AG04449 (cell line): ENCODE results near the gene BTRC.
A peak's percentile ranks its signal among the peaks of the same experiment; 100 is the strongest.
"Not testable (repeated sequence)": the region's sequence is repeated elsewhere in the genome, so short reads cannot be mapped to it uniquely, and the experiment has no call there.

ENCODE experiments used
- CTCF ChIA-PET: fragments of 350-600 bp; formaldehyde crosslinking; extraction: SDS; loops from one replicate; lab custom pipeline; 2021; ENCODE audit warnings: antibody characterized with exemption; lab: Yijun Ruan, JAX
- POLR2A ChIA-PET: fragments of 400-600, 350-600 bp; formaldehyde crosslinking; extraction: SDS; loops from one replicate; lab custom pipeline; 2020; ENCODE audit warnings: antibody characterized with exemption, inconsistent platforms; lab: Yijun Ruan, JAX
- DNase-seq: peaks from one replicate; pipeline ENCODE4 v3.0.0-alpha.2; 2010; ENCODE audit warnings: low read depth, low spot score
- H3K4me3 ChIP-seq: 2 replicates; pipeline ENCODE4 v1.5.1; 2011; ENCODE audit warnings: low read depth, mild to moderate bottlenecking, control low read depth, low read length
- CTCF ChIP-seq: IDR thresholded peaks from one replicate; pipeline ENCODE4 v1.5.1; 2011; ENCODE audit warnings: mild to moderate bottlenecking, moderate library complexity, low read length, control low read depth, inconsistent platforms; ENCODE audit not compliant: insufficient read depth; ENCODE audit errors: missing control alignments

The BTRC gene

GRCh38 chr10:101355072-101355706 lies 1.2 kb downstream of the BTRC start:
- no peak for DNase-seq
- peak overlapping the region; percentile 85 for H3K4me3 ChIP-seq
- ChIA-PET POLR2A (no interaction called here), CTCF (interaction anchor here (0.7 to 1.5 kb wide), 2 partner anchors 112 to 305 kb away, joined by 4 to 6 read pairs; no protein-coding TSS in a partner anchor)
- no peak for TF ChIP-seq CTCF

GRCh38 chr10:101356132-101356531 lies 2.2 kb downstream of the BTRC start:
- no peak for TF ChIP-seq CTCF
- ChIA-PET CTCF (interaction anchor here (0.7 kb wide), 1 partner anchor 306 kb away, joined by 4 read pairs; no protein-coding TSS in a partner anchor), POLR2A (no interaction called here)
- no peak overlapping the region for H3K4me3 ChIP-seq
- no peak for DNase-seq

- no peak overlapping the region for H3K4me3 ChIP-seq
- DNase-seq, result no peak
- no peak for TF ChIP-seq CTCF
- POLR2A ChIA-PET, result no interaction called here
- CTCF ChIA-PET, result no interaction called here
Observed at GRCh38 chr10:101357958-101358357, 4.0 kb downstream of the BTRC start.

- ChIA-PET POLR2A (no interaction called here), CTCF (interaction anchor here (0.8 kb wide), 1 partner anchor 14 kb away, joined by 3 read pairs; no protein-coding TSS in a partner anchor)
- TF ChIP-seq CTCF, result no peak
- no peak overlapping the region for H3K4me3 ChIP-seq
- DNase-seq, result no peak
Observed at GRCh38 chr10:101358706-101359300, 4.8 kb downstream of the BTRC start.

- POLR2A ChIA-PET, DNase-seq, H3K4me3 ChIP-seq, CTCF ChIA-PET: not testable (repeated sequence)
Observed at GRCh38 chr10:101360090-101360489, 6.1 kb downstream of the BTRC start.

GRCh38 chr10:101360841-101361240 lies 6.9 kb downstream of the BTRC start:
- H3K4me3 ChIP-seq, CTCF ChIA-PET, POLR2A ChIA-PET, DNase-seq: not testable (repeated sequence)

- H3K4me3 ChIP-seq, result no peak overlapping the region
- ChIA-PET POLR2A (no interaction called here), CTCF (no interaction called here)
- no peak for TF ChIP-seq CTCF
- DNase-seq, result no peak
Observed at GRCh38 chr10:101363850-101364400, 10.0 kb downstream of the BTRC start.
